H9 (cell line): Measurements from ENCODE around the gene TGM2. TPM values are rescaled to one million over a fixed set of nuclear protein-coding genes. Genes with fewer than 3 reads are reported as not detected.

ENCODE experiments used
- DNase-seq: peaks from one replicate; pipeline ENCODE4 v3.0.0-alpha.2; 2017
- H2AFZ ChIP-seq: one replicate; pipeline ENCODE4 v1.6.1; 2013; ENCODE audit warnings: mild to moderate bottlenecking, low read length, control low read depth, moderate library complexity
- H2AK5ac ChIP-seq: 2 replicates; pipeline ENCODE4 v1.6.1; 2013; ENCODE audit warnings: low read length, control low read depth, mixed read lengths; ENCODE audit not compliant: insufficient read length
- H2BK120ac ChIP-seq: one replicate; pipeline ENCODE4 v1.6.1; 2013; ENCODE audit warnings: low read depth, mild to moderate bottlenecking, low read length, control low read depth, inconsistent platforms; ENCODE audit not compliant: poor library complexity, severe bottlenecking
- H2BK12ac ChIP-seq: 2 replicates; pipeline ENCODE4 v1.6.1; 2013; ENCODE audit warnings: low read length, control low read depth, mixed read lengths, low read depth; ENCODE audit not compliant: insufficient read length
- H2BK15ac ChIP-seq: 2 replicates; pipeline ENCODE4 v1.6.1; 2013; ENCODE audit warnings: low read depth, low read length, control low read depth
- H2BK20ac ChIP-seq: one replicate; pipeline ENCODE4 v1.6.1; 2013; ENCODE audit warnings: low read depth, mild to moderate bottlenecking, low read length, control low read depth, inconsistent platforms; ENCODE audit not compliant: poor library complexity, severe bottlenecking
- H2BK5ac ChIP-seq: 2 replicates; pipeline ENCODE4 v1.6.1; 2013; ENCODE audit warnings: low read length, control low read depth, mixed read lengths; ENCODE audit not compliant: insufficient read length
- H3K14ac ChIP-seq: 2 replicates; pipeline ENCODE4 v1.6.1; 2013; ENCODE audit warnings: low read length, control low read depth; ENCODE audit not compliant: insufficient read depth
- H3K18ac ChIP-seq: 2 replicates; pipeline ENCODE4 v1.6.1; 2013; ENCODE audit warnings: low read depth, mild to moderate bottlenecking, mixed read lengths, low read length, control low read depth; ENCODE audit not compliant: insufficient read length
- H3K23ac ChIP-seq: 2 replicates; pipeline ENCODE4 v1.6.1; 2013; ENCODE audit warnings: low read length, control low read depth, mixed read lengths, low read depth; ENCODE audit not compliant: insufficient read length
- H3K23me2 ChIP-seq: 2 replicates; pipeline ENCODE4 v1.6.1; 2013; ENCODE audit warnings: low read depth, mild to moderate bottlenecking, mixed read lengths, low read length, control low read depth; ENCODE audit not compliant: insufficient read length, poor library complexity, severe bottlenecking
- H3K27ac ChIP-seq: 2 replicates; pipeline ENCODE4 v1.5.1; 2013; ENCODE audit warnings: low read length, control low read depth, mixed read lengths, low read depth; ENCODE audit not compliant: insufficient read length
- H3K27me3 ChIP-seq: 2 replicates; pipeline ENCODE4 v1.6.1; 2013; ENCODE audit warnings: low read length, control low read depth, inconsistent platforms; ENCODE audit not compliant: insufficient read depth
- H3K4ac ChIP-seq: 2 replicates; pipeline ENCODE4 v1.6.1; 2013; ENCODE audit warnings: low read depth, mild to moderate bottlenecking, control low read depth, inconsistent platforms, low read length, moderate library complexity
- H3K4me1 ChIP-seq: 2 replicates; pipeline ENCODE4 v1.6.1; 2013; ENCODE audit warnings: low read length, control low read depth, inconsistent platforms; ENCODE audit not compliant: insufficient read depth
- H3K4me2 ChIP-seq: 2 replicates; pipeline ENCODE4 v1.6.1; 2013; ENCODE audit warnings: low read length, control low read depth, mixed read lengths; ENCODE audit not compliant: insufficient read length, insufficient read depth
- H3K56ac ChIP-seq: 2 replicates; pipeline ENCODE4 v1.6.1; 2013; ENCODE audit warnings: low read depth, mild to moderate bottlenecking, mixed read lengths, low read length, control low read depth; ENCODE audit not compliant: insufficient read length
- H3K79me1 ChIP-seq: 2 replicates; pipeline ENCODE4 v1.6.1; 2013; ENCODE audit warnings: low read depth, mild to moderate bottlenecking, moderate library complexity, low read length, control low read depth, inconsistent platforms; ENCODE audit not compliant: insufficient read depth, poor library complexity, severe bottlenecking
- H3K79me2 ChIP-seq: 2 replicates; pipeline ENCODE4 v1.6.1; 2013; ENCODE audit warnings: low read length, control low read depth, inconsistent platforms; ENCODE audit not compliant: insufficient read depth
- H3K9ac ChIP-seq: 2 replicates; pipeline ENCODE4 v1.6.1; 2013; ENCODE audit warnings: low read length, control low read depth, mixed read lengths; ENCODE audit not compliant: insufficient read length; ENCODE audit errors: extremely low read depth
- H3K9me3 ChIP-seq: one replicate; pipeline ENCODE4 v1.6.1; 2013; ENCODE audit warnings: low read depth, low read length, inconsistent platforms; ENCODE audit not compliant: control insufficient read depth
- H3T11ph ChIP-seq: one replicate; pipeline ENCODE4 v1.6.1; 2013; ENCODE audit warnings: mild to moderate bottlenecking, low read length, control low read depth, inconsistent platforms
- H4K20me1 ChIP-seq: one replicate; pipeline ENCODE4 v1.6.1; 2013; ENCODE audit not compliant: control insufficient read depth, insufficient read length, insufficient read depth
- H4K5ac ChIP-seq: 2 replicates; pipeline ENCODE4 v1.6.1; 2013; ENCODE audit warnings: low read depth, mild to moderate bottlenecking, mixed read lengths, low read length, control low read depth; ENCODE audit not compliant: insufficient read length
- H4K8ac ChIP-seq: replicated peaks from 2 replicates; pipeline ENCODE4 v1.6.1; 2013; ENCODE audit warnings: low read length, control low read depth, mixed read lengths, low read depth; ENCODE audit not compliant: insufficient read length
- H4K91ac ChIP-seq: 2 replicates; pipeline ENCODE4 v1.6.1; 2013; ENCODE audit warnings: low read depth, mild to moderate bottlenecking, moderate library complexity, mixed read lengths, low read length, control low read depth; ENCODE audit not compliant: insufficient read length
- H3K27ac Mint-ChIP-seq, 3 experiments: 2 replicates in 2 of 3; 3 replicates in 1 of 3; pipeline ENCODE4 v1.8.0; 2020 to 2021; ENCODE audit warnings: mixed read lengths in 3 of 3, mild to moderate bottlenecking in 1 of 3, moderate library complexity in 1 of 3
- H3K27me3 Mint-ChIP-seq: 2 replicates; pipeline ENCODE4 v1.8.0; 2021; ENCODE audit warnings: low read depth, mild to moderate bottlenecking, moderate library complexity, mixed read lengths
- H3K36me3 Mint-ChIP-seq, 3 experiments: 2 replicates in 2 of 3; 3 replicates in 1 of 3; pipeline ENCODE4 v1.8.0; 2020 to 2021; ENCODE audit warnings: low read depth in 3 of 3, mixed read lengths in 3 of 3; ENCODE audit not compliant: insufficient read depth in 1 of 3
- H3K4me1 Mint-ChIP-seq, 2 experiments: 2 replicates each; pipeline ENCODE4 v1.8.0; 2020; ENCODE audit warnings: mixed read lengths in 2 of 2
- H3K4me3 Mint-ChIP-seq, 2 experiments: 2 replicates in 1 of 2; 3 replicates in 1 of 2; pipeline ENCODE4 v1.8.0; 2020 to 2021; ENCODE audit warnings: mild to moderate bottlenecking in 2 of 2, mixed read lengths in 2 of 2, moderate library complexity in 1 of 2
- H3K9me3 Mint-ChIP-seq, 2 experiments: 2 replicates in 1 of 2; 3 replicates in 1 of 2; pipeline ENCODE4 v1.8.0; 2020; ENCODE audit warnings: mild to moderate bottlenecking in 2 of 2, mixed read lengths in 2 of 2, moderate library complexity in 1 of 2
- CTCF ChIP-seq: fragments of 200-600 bp; sonication (generic); conservative IDR thresholded peaks from 3 replicates; pipeline ENCODE4 v1.8.0; 2021; ENCODE audit warnings: antibody characterized with exemption, mild to moderate bottlenecking
- WGBS: extraction: QIAGEN DNeasy Blood & Tissue Kit; methylation state at CpG from one replicate; pipeline ENCODE4 v1.1.7; 2013; ENCODE audit warnings: missing lambda C conversion rate, low lambda C conversion rate, mixed read lengths; ENCODE audit not compliant: insufficient read length; ENCODE audit errors: extremely low coverage; 5-methylcytosine and 5-hydroxymethylcytosine counted together
- total RNA-seq: library from RNA; stranded (reverse); gene quantifications from 2 replicates; pipeline ENCODE4 v1.2.1, GENCODE V29; 2021

The TGM2 gene
- total RNA-seq, 1 experiment from 2014 or later, result 1.1 TPM

GRCh38 chr20:38147163-38147562 lies 17.9 kb downstream of the TGM2 start:
- H3K4ac ChIP-seq, result no peak overlapping the region
- H3K4me1 ChIP-seq, result no peaks in the 10 kb centered on the region
- H2BK12ac ChIP-seq, result no peak overlapping the region
- no peak overlapping the region for H4K8ac ChIP-seq
- DNase-seq, result no peak
- no peaks in the 10 kb centered on the region for H3K27me3 ChIP-seq
- no peak overlapping the region for H2AK5ac ChIP-seq
- no peak overlapping the region for H2AFZ ChIP-seq
- no peak overlapping the region for H4K91ac ChIP-seq
- H3K9me3 Mint-ChIP-seq, result no peaks in the 10 kb centered on the region
- H3K14ac ChIP-seq, result no peak overlapping the region
- peaks cover 8 to 17% of the 10 kb centered on the region in 2 experiments for H3K4me1 Mint-ChIP-seq
- H3K27ac ChIP-seq, result no peak overlapping the region
- no peak overlapping the region for H2BK5ac ChIP-seq
- H3K9me3 ChIP-seq, result no peaks in the 10 kb centered on the region
- H3K23ac ChIP-seq, result no peak overlapping the region
- no peaks in the 10 kb centered on the region; a peak in 1 of 7 replicates for H3K36me3 Mint-ChIP-seq
- no peak overlapping the region for H3K18ac ChIP-seq
- H3K79me1 ChIP-seq, result no peaks in the 10 kb centered on the region
- H3T11ph ChIP-seq, result no peak overlapping the region
- WGBS, result no CpG with 5 or more reads among the region's 9 CpGs
- H3K4me2 ChIP-seq, result no peak overlapping the region
- H3K56ac ChIP-seq, result no peak overlapping the region
- H3K4me3 Mint-ChIP-seq, result no peak overlapping the region
- no peak overlapping the region for H3K9ac ChIP-seq
- TF ChIP-seq CTCF, result no peak
- no peaks in the 10 kb centered on the region for H4K20me1 ChIP-seq
- H3K79me2 ChIP-seq, result no peaks in the 10 kb centered on the region
- no peak overlapping the region for H2BK15ac ChIP-seq
- no peak overlapping the region for H2BK20ac ChIP-seq
- peaks cover 1% of the 10 kb centered on the region for H3K27me3 Mint-ChIP-seq
- H3K23me2 ChIP-seq, result no peaks in the 10 kb centered on the region
- no peak overlapping the region for H2BK120ac ChIP-seq
- no peak overlapping the region for H4K5ac ChIP-seq
- peak overlapping the region in 1 of 3 experiments; percentile 28; a peak in 1 of 7 replicates for H3K27ac Mint-ChIP-seq
